H4 (cell line): ENCODE measurements around the gene AFF1. TPM values are rescaled to one million over a fixed set of nuclear protein-coding genes. Genes with fewer than 3 reads are reported as not detected.

Source experiments
- DNase-seq: peaks from one replicate; pipeline ENCODE4 v3.0.0-alpha.2; 2015; ENCODE audit warnings: low spot score
- total RNA-seq: library from RNA; depleted of rRNA; stranded (reverse); fragments of >200 nt; shearing (Covaris generic); gene quantifications from 2 replicates; pipeline ENCODE4 v1.2.3, GENCODE V29; 2014; rRNA removed

Gene AFF1
- total RNA-seq, result 5.8 and 8.9 TPM in 2 replicates

- peak; percentile 92 for DNase-seq
These were observed at the start of gene AFF1 for GRCh38 chr4:86934771-86935565. TSS of gene AFF1 (plus strand) at chr4:86935011. CDS start at chr4:86948534, 13,523 bp downstream.

GRCh38 chr4:86890790-86891189 is 44.0 kb upstream of the AFF1 start:
- no peak for DNase-seq

- DNase-seq, result peak; percentile 71
These were observed 42.8 kb upstream of the AFF1 start, which contains the start of gene C4orf36 for GRCh38 chr4:86891762-86892635. TSS of gene C4orf36 (minus strand) at chr4:86892422. CDS start at chr4:86891520, 902 bp downstream.

- no peak for DNase-seq
These were observed 42.2 kb upstream of the AFF1 start for GRCh38 chr4:86892636-86892960.

- no peak for DNase-seq
These were observed 41.7 kb upstream of the AFF1 start for GRCh38 chr4:86893136-86893535.

GRCh38 chr4:86894455-86894854 is 40.4 kb upstream of the AFF1 start:
- DNase-seq, result peak; percentile 48

- DNase-seq, result peak; percentile 82
These were observed 38.9 kb upstream of the AFF1 start for GRCh38 chr4:86895692-86896488.

GRCh38 chr4:86896596-86896995 is 38.2 kb upstream of the AFF1 start:
- DNase-seq, result no peak

- DNase-seq, result no peak
These were observed 36.2 kb upstream of the AFF1 start for GRCh38 chr4:86898562-86898961.

- DNase-seq, result no peak
These were observed 32.9 kb upstream of the AFF1 start for GRCh38 chr4:86901864-86902263.

GRCh38 chr4:86908251-86908657 is 26.6 kb upstream of the AFF1 start:
- no peak for DNase-seq

- DNase-seq, result no peak
These were observed 25.1 kb upstream of the AFF1 start for GRCh38 chr4:86909546-86910295.

- DNase-seq, result no peak
These were observed 24.4 kb upstream of the AFF1 start for GRCh38 chr4:86910369-86910768.

- DNase-seq, result no peak
These were observed 23.8 kb upstream of the AFF1 start for GRCh38 chr4:86910820-86911684.

GRCh38 chr4:86916392-86916791 is 18.4 kb upstream of the AFF1 start:
- DNase-seq, result no peak

GRCh38 chr4:86917212-86918039 is 17.4 kb upstream of the AFF1 start:
- DNase-seq, result no peak

GRCh38 chr4:86918539-86919072 is 16.2 kb upstream of the AFF1 start:
- no peak for DNase-seq

- no peak for DNase-seq
These were observed 15.1 kb upstream of the AFF1 start for GRCh38 chr4:86919561-86920223.
